Measurements from ENCODE around the gene PROK1.
A peak's percentile ranks its signal among the peaks of the same experiment; 100 is the strongest.
"Not testable (repeated sequence)": the region's sequence is repeated elsewhere in the genome, so short reads cannot be mapped to it uniquely, and the experiment has no call there.

PROK1 gene

GRCh38 chr1:110450929-110451328 is at the start of gene PROK1:
PROK1 (plus strand) TSS chr1:110451149; CDS start chr1:110451217, 68 bp downstream.
- DNase-seq (ENCODE audit: low read depth in 2 of 2), result no peak

- DNase-seq (ENCODE audit: low read depth in 2 of 2), result no peak
Measured at GRCh38 chr1:110403805-110404204, 47.1 kb upstream of the PROK1 start.

- no peak for DNase-seq (ENCODE audit: low read depth in 2 of 2)
Measured at GRCh38 chr1:110404401-110404800, 46.5 kb upstream of the PROK1 start.

GRCh38 chr1:110406407-110406806 is 44.5 kb upstream of the PROK1 start:
- not testable (repeated sequence) for DNase-seq (ENCODE audit: low read depth in 2 of 2)

GRCh38 chr1:110407260-110408210 is 43.4 kb upstream of the PROK1 start, which contains the start of gene LAMTOR5:
LAMTOR5 (minus strand) TSS chr1:110407694; CDS start chr1:110407620, 74 bp downstream.
- DNase-seq (ENCODE audit: low read depth in 2 of 2), result peak; percentile 85 to 87

- no peak for DNase-seq (ENCODE audit: low read depth in 2 of 2)
Measured at GRCh38 chr1:110408488-110408887, 42.5 kb upstream of the PROK1 start.

- no peak for DNase-seq (ENCODE audit: low read depth in 2 of 2)
Measured at GRCh38 chr1:110409316-110409715, 41.6 kb upstream of the PROK1 start.

GRCh38 chr1:110411173-110411735 is 39.7 kb upstream of the PROK1 start:
- no peak for DNase-seq (ENCODE audit: low read depth in 2 of 2)

- DNase-seq (ENCODE audit: low read depth in 2 of 2), result peak; percentile 15 to 42
Measured at GRCh38 chr1:110412576-110412975, 38.4 kb upstream of the PROK1 start.

- DNase-seq (ENCODE audit: low read depth in 2 of 2), result not testable (repeated sequence)
Measured at GRCh38 chr1:110413045-110413444, 37.9 kb upstream of the PROK1 start.

- no peak for DNase-seq (ENCODE audit: low read depth in 2 of 2)
Measured at GRCh38 chr1:110418729-110419128, 32.2 kb upstream of the PROK1 start.

GRCh38 chr1:110420023-110420662 is 30.8 kb upstream of the PROK1 start:
- DNase-seq (ENCODE audit: low read depth in 2 of 2), result no peak

- no peak for DNase-seq (ENCODE audit: low read depth in 2 of 2)
Measured at GRCh38 chr1:110420874-110421793, 29.8 kb upstream of the PROK1 start.

GRCh38 chr1:110424699-110425611 is 26.0 kb upstream of the PROK1 start:
- no peak for DNase-seq (ENCODE audit: low read depth in 2 of 2)

- DNase-seq (ENCODE audit: low read depth in 2 of 2), result no peak
Measured at GRCh38 chr1:110425612-110426152, 25.3 kb upstream of the PROK1 start.

- DNase-seq (ENCODE audit: low read depth in 2 of 2), result no peak
Measured at GRCh38 chr1:110426854-110427253, 24.1 kb upstream of the PROK1 start.

GRCh38 chr1:110428946-110429345 is 22.0 kb upstream of the PROK1 start:
- no peak for DNase-seq (ENCODE audit: low read depth in 2 of 2)

GRCh38 chr1:110430366-110430765 is 20.6 kb upstream of the PROK1 start:
- DNase-seq (ENCODE audit: low read depth in 2 of 2), result no peak

- no peak for DNase-seq (ENCODE audit: low read depth in 2 of 2)
Measured at GRCh38 chr1:110430901-110431300, 20.0 kb upstream of the PROK1 start.

GRCh38 chr1:110433213-110433612 is 17.7 kb upstream of the PROK1 start:
- DNase-seq (ENCODE audit: low read depth in 2 of 2), result no peak

All from stimulated activated CD4-positive, alpha-beta T cell treated with anti-CD3 and anti-CD28 coated beads, Interleukin-15, amount 100 ng/mL, for 48 hours (primary cell).